Measurements from ENCODE around the gene PDE4B. TPM values are rescaled to one million over a fixed set of nuclear protein-coding genes. Genes with fewer than 3 reads are reported as not detected.
"Not testable (repeated sequence)": the region's sequence is repeated elsewhere in the genome, so short reads cannot be mapped to it uniquely, and the experiment has no call there.

Gene PDE4B
- total RNA-seq, 2 donors from 2014 or later, result 2.0 to 5.7 TPM

DNA sequence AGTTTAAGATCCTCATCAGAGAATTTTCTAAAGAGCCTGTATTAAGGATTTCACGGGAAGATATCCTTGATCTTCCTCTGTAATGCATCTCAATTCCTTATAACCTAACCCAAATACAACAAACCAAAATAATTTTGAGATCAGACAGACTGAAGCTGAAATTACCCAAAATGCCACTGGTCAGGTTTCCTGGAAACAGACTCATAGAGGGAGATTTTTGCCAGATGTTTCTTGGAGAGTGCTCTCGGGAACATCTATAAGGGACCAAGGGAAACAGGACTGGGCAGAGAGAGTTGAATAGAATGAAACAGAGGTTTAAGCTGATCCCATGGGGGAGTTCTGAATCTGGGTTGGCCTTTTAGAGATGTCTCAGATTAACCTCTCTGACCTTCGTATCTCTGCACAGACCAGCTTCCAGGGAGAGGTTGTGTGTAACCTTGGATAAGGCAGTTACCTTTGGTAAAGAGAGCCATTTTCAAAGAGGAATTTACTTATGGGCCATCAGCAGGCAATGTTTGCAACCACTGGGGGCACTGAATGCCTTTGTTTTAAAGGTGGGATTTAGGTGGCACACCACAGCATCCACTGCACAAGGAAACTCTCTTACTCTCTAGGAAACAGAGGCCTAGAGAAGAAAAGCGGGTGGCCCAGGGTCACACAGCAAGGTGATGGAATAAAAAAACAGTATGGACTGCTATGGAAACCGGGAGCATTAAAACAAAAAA is 610.5 kb downstream of the PDE4B start:
- Histone ChIP-seq H3K4me3 (no peak overlapping the region), H3K9ac (ENCODE audit: low read depth in 2 of 2, low read length in 2 of 2) (no peak overlapping the region), H3K27ac (no peak overlapping the region), H3K36me3 (no peaks in the 10 kb centered on the region), H3K9me3 (no peaks in the 10 kb centered on the region), H3K27me3 (no peaks in the 10 kb centered on the region), H3K4me1 (no peaks in the 10 kb centered on the region)
- TF ChIP-seq, protein P1, sequence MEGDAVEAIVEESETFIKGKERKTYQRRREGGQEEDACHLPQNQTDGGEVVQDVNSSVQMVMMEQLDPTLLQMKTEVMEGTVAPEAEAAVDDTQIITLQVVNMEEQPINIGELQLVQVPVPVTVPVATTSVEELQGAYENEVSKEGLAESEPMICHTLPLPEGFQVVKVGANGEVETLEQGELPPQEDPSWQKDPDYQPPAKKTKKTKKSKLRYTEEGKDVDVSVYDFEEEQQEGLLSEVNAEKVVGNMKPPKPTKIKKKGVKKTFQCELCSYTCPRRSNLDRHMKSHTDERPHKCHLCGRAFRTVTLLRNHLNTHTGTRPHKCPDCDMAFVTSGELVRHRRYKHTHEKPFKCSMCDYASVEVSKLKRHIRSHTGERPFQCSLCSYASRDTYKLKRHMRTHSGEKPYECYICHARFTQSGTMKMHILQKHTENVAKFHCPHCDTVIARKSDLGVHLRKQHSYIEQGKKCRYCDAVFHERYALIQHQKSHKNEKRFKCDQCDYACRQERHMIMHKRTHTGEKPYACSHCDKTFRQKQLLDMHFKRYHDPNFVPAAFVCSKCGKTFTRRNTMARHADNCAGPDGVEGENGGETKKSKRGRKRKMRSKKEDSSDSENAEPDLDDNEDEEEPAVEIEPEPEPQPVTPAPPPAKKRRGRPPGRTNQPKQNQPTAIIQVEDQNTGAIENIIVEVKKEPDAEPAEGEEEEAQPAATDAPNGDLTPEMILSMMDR (IDR thresholded peaks at IDR 0.05), result no peak
- intact Hi-C loops (cut with DNase I), result no loop called here
- DNase-seq, result no peak

DNA sequence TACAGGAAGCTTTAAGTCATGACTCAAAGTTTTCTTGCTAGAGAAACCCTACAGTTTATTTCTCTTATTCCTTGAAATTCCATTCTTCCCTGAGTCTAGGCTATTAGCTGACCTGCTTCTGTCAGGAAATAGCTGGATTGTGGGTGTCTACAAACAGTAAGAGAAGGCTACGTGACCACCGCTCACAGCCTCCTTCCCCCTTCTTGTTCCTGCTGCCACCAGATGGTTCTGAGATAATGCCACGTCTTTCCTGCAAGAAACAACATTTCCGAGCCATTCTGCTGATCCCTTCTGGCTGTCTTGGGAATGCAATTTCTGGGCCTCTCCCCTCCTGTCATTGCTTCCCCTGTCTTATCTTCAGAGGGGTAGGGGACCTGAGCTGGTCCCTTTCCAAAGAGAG is 612.4 kb downstream of the PDE4B start:
- no peaks in the 10 kb centered on the region for H3K9me3 ChIP-seq
- H3K36me3 ChIP-seq, result no peaks in the 10 kb centered on the region
- H3K27ac ChIP-seq, result no peak overlapping the region
- TF ChIP-seq, protein P1 (IDR thresholded peaks at IDR 0.05), result no peak
- H3K4me1 ChIP-seq, result no peaks in the 10 kb centered on the region
- no peak overlapping the region for H3K4me3 ChIP-seq
- intact Hi-C loops (cut with DNase I), result no loop called here
- no peak overlapping the region for H3K9ac ChIP-seq (ENCODE audit: low read depth in 2 of 2, low read length in 2 of 2)
- H3K27me3 ChIP-seq, result no peaks in the 10 kb centered on the region
- DNase-seq, result no peak

DNA sequence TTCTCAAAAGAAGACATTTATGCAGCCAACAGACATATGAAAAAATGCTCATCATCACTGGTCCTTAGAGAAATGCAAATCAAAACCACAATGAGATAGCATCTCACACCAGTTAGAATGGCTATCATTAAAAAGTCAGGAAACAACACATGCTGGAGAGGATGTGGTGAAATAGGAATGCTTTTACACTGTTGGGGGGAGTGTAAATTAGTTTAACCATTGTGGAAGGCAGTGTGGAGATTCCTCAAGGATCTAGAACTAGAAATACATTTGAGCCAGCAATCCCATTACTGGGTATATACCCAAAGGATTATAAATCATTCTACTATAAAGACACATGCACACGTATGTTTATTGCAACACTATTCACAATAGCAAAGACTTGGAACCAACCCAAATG is 618.8 kb downstream of the PDE4B start:
- DNase-seq; H3K4me3 ChIP-seq; H3K9ac ChIP-seq (ENCODE audit: low read depth in 2 of 2, low read length in 2 of 2); H3K4me1 ChIP-seq; H3K36me3 ChIP-seq; H3K27ac ChIP-seq; H3K9me3 ChIP-seq; H3K27me3 ChIP-seq; intact Hi-C loops (cut with DNase I): not testable (repeated sequence)

DNA sequence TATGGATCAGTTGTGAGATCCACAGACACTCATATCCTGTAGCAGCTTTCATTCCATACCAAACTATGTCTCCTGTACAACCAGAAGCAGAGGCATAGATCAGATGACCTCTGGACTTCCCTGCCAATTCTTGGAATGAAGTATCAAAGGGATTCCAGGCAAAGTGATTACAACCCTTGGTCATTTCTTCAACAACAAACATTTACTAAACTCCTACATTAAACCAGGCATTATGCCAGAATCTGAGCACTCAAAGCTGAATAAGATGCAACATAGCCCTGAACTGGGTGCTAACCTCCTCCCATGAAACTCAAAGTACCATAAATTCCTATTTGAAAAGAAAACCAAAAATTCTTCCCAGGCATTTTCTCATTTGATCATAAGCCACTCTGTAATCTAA is 620.0 kb downstream of the PDE4B start:
- Histone ChIP-seq H3K4me3 (no peak overlapping the region), H3K27me3 (no peaks in the 10 kb centered on the region), H3K4me1 (no peaks in the 10 kb centered on the region), H3K9ac (ENCODE audit: low read depth in 2 of 2, low read length in 2 of 2) (no peak overlapping the region), H3K9me3 (no peaks in the 10 kb centered on the region), H3K36me3 (no peaks in the 10 kb centered on the region), H3K27ac (no peak overlapping the region)
- intact Hi-C loops (cut with DNase I), result no loop called here
- TF ChIP-seq, protein P1 (IDR thresholded peaks at IDR 0.05), result no peak
- DNase-seq, result no peak

DNA sequence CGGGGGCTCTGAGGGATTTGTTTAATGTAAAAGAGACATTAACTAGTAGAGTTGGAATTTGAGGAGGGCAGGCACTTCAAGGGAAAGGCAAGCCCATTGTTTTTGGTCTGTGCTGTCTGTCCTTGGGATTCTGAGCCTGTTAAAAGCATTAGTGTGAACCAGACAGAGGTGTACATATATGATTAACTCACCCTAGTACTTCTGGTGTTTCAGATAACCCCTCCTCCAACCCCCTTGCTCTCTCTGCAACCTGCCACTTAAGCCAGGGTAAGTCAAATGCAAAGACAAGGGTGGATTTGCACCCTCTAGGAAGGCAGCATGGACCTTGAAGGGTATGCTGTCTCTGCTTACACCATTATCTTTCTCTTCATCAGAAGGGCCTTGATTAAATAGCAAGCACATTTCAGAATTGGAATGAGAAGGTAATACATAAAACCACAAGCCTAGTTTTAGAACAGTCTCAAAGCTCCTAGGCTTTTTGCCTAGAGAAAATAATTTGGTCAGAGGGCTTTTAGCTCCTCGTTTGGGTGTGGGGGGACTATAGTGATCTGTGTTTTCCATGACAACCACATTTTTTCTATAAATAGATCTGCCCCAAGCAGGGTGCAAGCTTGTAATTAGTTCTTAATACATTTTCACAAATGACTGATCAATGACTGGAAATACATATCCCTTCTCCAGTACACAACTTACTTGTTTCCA is 620.6 kb downstream of the PDE4B start:
- Histone ChIP-seq H3K27ac (no peak overlapping the region), H3K36me3 (no peaks in the 10 kb centered on the region), H3K4me3 (no peak overlapping the region), H3K4me1 (no peaks in the 10 kb centered on the region), H3K27me3 (no peaks in the 10 kb centered on the region), H3K9ac (ENCODE audit: low read depth in 2 of 2, low read length in 2 of 2) (no peak overlapping the region), H3K9me3 (no peaks in the 10 kb centered on the region)
- TF ChIP-seq, protein P1 (IDR thresholded peaks at IDR 0.05), result no peak
- intact Hi-C loops (cut with DNase I), result no loop called here
- no peak for DNase-seq

DNA sequence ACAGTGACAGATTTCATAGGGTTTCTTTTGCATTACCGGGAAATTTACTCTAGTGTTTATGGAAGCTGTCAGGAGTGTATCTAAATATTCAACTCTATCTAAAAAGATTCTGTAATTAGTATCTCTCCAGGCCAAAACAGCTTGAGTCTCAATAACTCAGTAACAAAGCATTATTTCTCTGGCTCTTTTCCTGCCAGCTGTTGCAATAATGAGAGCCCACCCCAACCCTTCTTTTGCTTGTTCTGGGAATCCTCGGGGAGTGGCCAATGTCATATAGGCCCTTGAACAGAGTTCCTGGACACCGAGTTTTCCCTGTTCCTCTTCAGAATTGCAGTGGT is 621.1 kb downstream of the PDE4B start:
- peak overlapping the region; percentile 22 for H3K27ac ChIP-seq
- H3K9ac ChIP-seq (ENCODE audit: low read depth in 2 of 2, low read length in 2 of 2), result no peak overlapping the region
- H3K9me3 ChIP-seq, result no peaks in the 10 kb centered on the region
- H3K36me3 ChIP-seq, result no peaks in the 10 kb centered on the region
- H3K4me1 ChIP-seq, result no peaks in the 10 kb centered on the region
- H3K4me3 ChIP-seq, result no peak overlapping the region
- no peak for DNase-seq
- no peaks in the 10 kb centered on the region for H3K27me3 ChIP-seq
- TF ChIP-seq, protein P1 (IDR thresholded peaks at IDR 0.05), result no peak
- intact Hi-C loops (cut with DNase I), result no loop called here

Measured in colonic mucosa (tissue), 4 donors.